OCI-LY3 (cell line): ENCODE measurements around the gene PIK3R6.
A peak's percentile ranks its signal among the peaks of the same experiment; 100 is the strongest.

ENCODE experiments used
- H2AFZ ChIP-seq: fragments of 200-600, 300-600 bp; shearing (Covaris generic); 2 replicates; pipeline ENCODE4 v1.6.0; 2014; ENCODE audit warnings: antibody characterized with exemption, low read depth, low read length
- H3K27ac ChIP-seq: fragments of 200-600, 300-600 bp; sonication (generic); 2 replicates; pipeline ENCODE4 v1.5.1; 2014; ENCODE audit warnings: mild to moderate bottlenecking, low read length, moderate library complexity, mixed read lengths
- H3K27me3 ChIP-seq: fragments of 200-600, 300-600 bp; sonication (generic); 2 replicates; pipeline ENCODE4 v1.6.1; 2014; ENCODE audit warnings: low read depth, low read length, mixed read lengths
- H3K36me3 ChIP-seq: fragments of 200-600, 300-600 bp; sonication (generic); replicated peaks from 2 replicates; pipeline ENCODE3; 2014; ENCODE audit warnings: low read depth, low read length, mixed read lengths
- H3K4me1 ChIP-seq: fragments of 300-600, 200-600 bp; sonication (generic); 2 replicates; pipeline ENCODE4 v1.6.1; 2014; ENCODE audit warnings: low read length, mixed read lengths
- H3K4me2 ChIP-seq: fragments of 200-600, 300-600 bp; sonication (generic); 2 replicates; pipeline ENCODE4 v1.6.1; 2014; ENCODE audit warnings: low read length, mixed read lengths
- H3K4me3 ChIP-seq: fragments of 300-600, 200-600 bp; sonication (generic); 2 replicates; pipeline ENCODE4 v1.5.1; 2014; ENCODE audit warnings: antibody characterized with exemption, mild to moderate bottlenecking, low read length, moderate library complexity
- H3K79me2 ChIP-seq: fragments of 300-600, 200-600 bp; shearing (Covaris generic); 2 replicates; pipeline ENCODE4 v1.6.1; 2014; ENCODE audit warnings: mild to moderate bottlenecking, low read length, mixed read lengths
- H3K9ac ChIP-seq: fragments of 300-600, 200-600 bp; shearing (Covaris generic); 2 replicates; pipeline ENCODE4 v1.6.0; 2014; ENCODE audit warnings: mild to moderate bottlenecking, low read length, moderate library complexity
- H3K9me3 ChIP-seq: fragments of 200-600, 300-600 bp; shearing (Covaris generic); 2 replicates; pipeline ENCODE4 v1.6.1; 2014; ENCODE audit warnings: low read length, mixed read lengths; ENCODE audit not compliant: insufficient read depth
- H4K20me1 ChIP-seq: fragments of 200-600, 300-600 bp; sonication (generic); 2 replicates; pipeline ENCODE4 v1.6.1; 2016; ENCODE audit warnings: low read length, mixed read lengths; ENCODE audit not compliant: insufficient read depth
- CTCF ChIP-seq: fragments of 200-600, 300-600 bp; sonication (generic); IDR thresholded peaks from 2 replicates; pipeline ENCODE4 v1.5.1; 2014; ENCODE audit warnings: antibody characterized with exemption, low read length, low read depth
- EZH2phosphoT487 ChIP-seq: fragments of 200-600 bp; shearing (Covaris generic); IDR thresholded peaks from 2 replicates; pipeline ENCODE4 v1.6.1; 2018; ENCODE audit warnings: antibody characterized with exemption, mixed run types, low read depth

PIK3R6 gene

GRCh38 chr17:8855477-8856204, 11.8 kb downstream of the PIK3R6 start:
- peak overlapping the region; percentile 40 for H3K4me3 ChIP-seq
- H3K4me1 ChIP-seq, result peaks cover 66% of the 10 kb centered on the region
- H3K79me2 ChIP-seq, result no peaks in the 10 kb centered on the region
- no peaks in the 10 kb centered on the region for H3K9me3 ChIP-seq
- peaks cover 5% of the 10 kb centered on the region for H3K36me3 ChIP-seq
- TF ChIP-seq EZH2phosphoT487 (no peak), CTCF (no peak)
- H3K27ac ChIP-seq, result peak overlapping the region; percentile 79
- peaks cover 5% of the 10 kb centered on the region; the same call in 1 of the 2 replicates for H3K27me3 ChIP-seq
- H3K9ac ChIP-seq, result peak overlapping the region; percentile 25; the same call in 1 of the 2 replicates
- H4K20me1 ChIP-seq, result no peaks in the 10 kb centered on the region
- H3K4me2 ChIP-seq, result peak overlapping the region; percentile 60
- no peak overlapping the region for H2AFZ ChIP-seq

GRCh38 chr17:8851600-8851999, 15.9 kb downstream of the PIK3R6 start:
- no peaks in the 10 kb centered on the region for H3K9me3 ChIP-seq
- no peak overlapping the region for H3K9ac ChIP-seq
- H3K4me2 ChIP-seq, result peak overlapping the region; percentile 41
- peaks cover 5% of the 10 kb centered on the region for H3K36me3 ChIP-seq
- H2AFZ ChIP-seq, result no peak overlapping the region
- no peaks in the 10 kb centered on the region for H4K20me1 ChIP-seq
- peak overlapping the region; percentile 31; the same call in 1 of the 2 replicates for H3K27ac ChIP-seq
- H3K27me3 ChIP-seq, result no peaks in the 10 kb centered on the region
- no peak overlapping the region for H3K4me3 ChIP-seq
- TF ChIP-seq CTCF (no peak), EZH2phosphoT487 (no peak)
- no peaks in the 10 kb centered on the region for H3K79me2 ChIP-seq
- peaks cover 40% of the 10 kb centered on the region for H3K4me1 ChIP-seq

DNA sequence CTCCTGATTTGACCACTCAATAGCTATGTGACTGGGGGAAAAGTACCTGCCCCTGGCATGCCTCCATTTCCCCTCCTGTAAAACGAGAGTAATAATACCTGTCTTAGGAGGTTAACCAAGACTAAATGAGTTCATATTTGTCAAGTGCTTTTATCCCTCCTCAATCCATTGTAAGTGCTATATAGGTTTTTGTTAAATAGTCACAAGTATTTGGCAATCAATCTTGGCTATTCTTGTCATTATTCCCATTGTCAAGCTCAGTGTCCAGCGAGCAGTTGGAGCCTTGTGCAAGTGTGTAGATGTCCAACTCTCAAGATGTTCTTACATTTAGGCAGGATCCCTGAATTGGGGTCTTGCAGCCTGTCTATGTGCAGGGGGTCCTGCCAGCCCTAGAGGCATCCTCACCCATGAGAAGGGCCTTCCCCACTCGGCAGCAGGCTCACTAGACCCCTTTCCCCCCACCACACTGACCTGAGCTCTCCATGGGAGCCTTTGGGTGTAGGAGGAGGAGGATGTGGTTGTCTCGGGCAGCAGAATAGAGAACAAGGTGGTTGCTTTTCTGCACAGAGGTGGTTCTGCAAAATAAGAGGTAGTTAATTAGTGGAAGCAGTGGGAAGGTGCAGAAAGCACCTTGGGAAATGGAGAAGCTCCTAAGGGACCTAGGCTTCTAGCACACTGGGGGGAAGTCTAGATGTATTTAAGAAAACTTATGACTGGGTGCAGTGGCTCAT, 18.0 kb downstream of the PIK3R6 start:
- Histone ChIP-seq H3K27me3 (no peaks in the 10 kb centered on the region), H3K4me2 (no peak overlapping the region), H3K27ac (no peak overlapping the region), H3K9ac (no peak overlapping the region), H3K4me3 (no peak overlapping the region), H3K79me2 (no peaks in the 10 kb centered on the region), H3K9me3 (no peaks in the 10 kb centered on the region), H2AFZ (no peak overlapping the region), H4K20me1 (no peaks in the 10 kb centered on the region), H3K4me1 (peaks cover 20% of the 10 kb centered on the region), H3K36me3 (peaks cover 5% of the 10 kb centered on the region)
- TF ChIP-seq EZH2phosphoT487 (no peak), CTCF (no peak)

- H3K27me3 ChIP-seq, result no peaks in the 10 kb centered on the region
- H3K4me1 ChIP-seq, result peaks cover 28% of the 10 kb centered on the region
- no peaks in the 10 kb centered on the region for H3K9me3 ChIP-seq
- peaks cover 5% of the 10 kb centered on the region for H3K36me3 ChIP-seq
- TF ChIP-seq CTCF (no peak), EZH2phosphoT487 (no peak)
- H3K4me3 ChIP-seq, result no peak overlapping the region
- H3K27ac ChIP-seq, result no peak overlapping the region
- H3K9ac ChIP-seq, result no peak overlapping the region
- H2AFZ ChIP-seq, result no peak overlapping the region
- no peaks in the 10 kb centered on the region for H3K79me2 ChIP-seq
- no peak overlapping the region for H3K4me2 ChIP-seq
- H4K20me1 ChIP-seq, result no peaks in the 10 kb centered on the region
These were observed 19.6 kb downstream of the PIK3R6 start for GRCh38 chr17:8847891-8848290.
